Measurements from ENCODE around the gene AMELX. TPM values are rescaled to one million over a fixed set of nuclear protein-coding genes. Genes with fewer than 3 reads are reported as not detected.

AMELX gene
- total and polyA plus RNA-seq, 8 donors: not detected

DNA sequence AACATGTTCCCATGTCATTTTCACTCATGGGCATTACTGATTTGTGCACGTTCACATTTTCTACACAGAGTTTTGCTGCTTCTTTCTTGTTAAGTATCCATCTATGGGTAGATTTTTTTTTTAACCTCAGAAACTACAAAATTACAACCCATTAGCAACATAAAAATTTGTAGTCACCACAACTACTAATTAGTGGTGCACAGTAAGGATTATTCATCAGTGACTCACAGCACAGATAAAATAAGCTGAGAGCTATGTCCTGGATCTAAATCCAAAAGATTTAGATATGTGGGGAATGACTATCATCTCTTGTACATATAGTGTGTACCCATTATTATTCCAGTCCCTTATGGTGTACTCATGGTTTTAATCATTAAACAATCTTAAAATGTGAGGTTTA is 19.7 kb upstream of the AMELX start:
- Histone ChIP-seq H3K27ac (no peak overlapping the region), H3K27me3 (peaks cover 0 to 16% (median 2%) of the 10 kb centered on the region in 4 donors), H3K4me1 (no peaks in the 10 kb centered on the region), H3K36me3 (no peaks in the 10 kb centered on the region), H3K4me3 (no peak overlapping the region), H3K9me3 (no peaks in the 10 kb centered on the region)
- DNase-seq (no peak), ATAC-seq (no peak), FAIRE-seq (no peak)
- intact Hi-C loops (cut with DNase I): no loop called here
- TF ChIP-seq, protein P1, sequence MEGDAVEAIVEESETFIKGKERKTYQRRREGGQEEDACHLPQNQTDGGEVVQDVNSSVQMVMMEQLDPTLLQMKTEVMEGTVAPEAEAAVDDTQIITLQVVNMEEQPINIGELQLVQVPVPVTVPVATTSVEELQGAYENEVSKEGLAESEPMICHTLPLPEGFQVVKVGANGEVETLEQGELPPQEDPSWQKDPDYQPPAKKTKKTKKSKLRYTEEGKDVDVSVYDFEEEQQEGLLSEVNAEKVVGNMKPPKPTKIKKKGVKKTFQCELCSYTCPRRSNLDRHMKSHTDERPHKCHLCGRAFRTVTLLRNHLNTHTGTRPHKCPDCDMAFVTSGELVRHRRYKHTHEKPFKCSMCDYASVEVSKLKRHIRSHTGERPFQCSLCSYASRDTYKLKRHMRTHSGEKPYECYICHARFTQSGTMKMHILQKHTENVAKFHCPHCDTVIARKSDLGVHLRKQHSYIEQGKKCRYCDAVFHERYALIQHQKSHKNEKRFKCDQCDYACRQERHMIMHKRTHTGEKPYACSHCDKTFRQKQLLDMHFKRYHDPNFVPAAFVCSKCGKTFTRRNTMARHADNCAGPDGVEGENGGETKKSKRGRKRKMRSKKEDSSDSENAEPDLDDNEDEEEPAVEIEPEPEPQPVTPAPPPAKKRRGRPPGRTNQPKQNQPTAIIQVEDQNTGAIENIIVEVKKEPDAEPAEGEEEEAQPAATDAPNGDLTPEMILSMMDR (IDR thresholded peaks at IDR 0.05): no peak
- WGBS, 2 donors: 68 to 74% methylated on average over 1 of the region's 1 CpG

DNA sequence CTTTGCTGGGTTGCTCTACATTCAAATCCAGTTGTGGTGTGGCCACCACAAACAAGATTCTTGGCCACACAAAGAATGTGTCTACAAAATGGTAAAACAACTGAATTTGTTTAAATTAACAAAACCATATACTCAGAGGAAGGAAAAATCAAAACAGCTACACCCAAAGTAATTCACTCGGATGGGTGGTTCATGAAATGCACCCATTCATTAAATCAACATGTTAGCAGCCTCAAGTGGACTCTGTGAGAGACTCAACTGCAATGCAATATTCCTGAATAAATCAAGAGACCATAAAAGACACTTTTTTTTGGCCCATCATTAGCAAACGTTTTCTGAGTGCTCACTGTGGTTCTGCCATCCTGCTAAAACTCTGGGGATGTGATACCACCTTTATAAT is 11.2 kb upstream of the AMELX start:
- Histone ChIP-seq H3K27ac (no peak overlapping the region), H3K4me1 (no peaks in the 10 kb centered on the region), H3K9me3 (no peaks in the 10 kb centered on the region), H3K4me3 (no peak overlapping the region), H3K36me3 (no peaks in the 10 kb centered on the region), H3K27me3 (peaks cover 0 to 9% (median 0%) of the 10 kb centered on the region in 4 donors)
- DNase-seq (no peak), FAIRE-seq (no peak), ATAC-seq (no peak)
- TF ChIP-seq, protein P1 (IDR thresholded peaks at IDR 0.05): no peak
- intact Hi-C loops (cut with DNase I): no loop called here
- WGBS, 2 donors: 25 to 41% methylated on average over 2 of the region's 2 CpGs

DNA sequence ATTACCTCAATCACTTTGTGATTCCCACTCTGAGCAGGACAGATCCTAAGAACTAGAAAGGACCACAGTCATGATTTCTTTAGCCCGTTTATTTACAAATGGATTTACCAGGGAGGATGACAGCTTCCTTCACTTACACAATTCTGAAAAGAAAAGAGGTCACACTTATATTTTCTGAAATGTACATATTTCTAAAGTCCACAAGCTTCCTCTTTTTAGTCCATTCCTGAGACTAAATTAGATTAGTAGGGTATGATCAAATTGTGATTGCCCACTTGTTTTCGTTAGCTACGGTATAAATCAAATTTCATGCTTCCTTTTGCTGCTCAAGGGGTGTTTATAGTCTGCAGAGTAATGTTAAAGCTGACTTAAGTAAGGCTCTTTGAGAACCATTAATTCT is 7.6 kb upstream of the AMELX start:
- Histone ChIP-seq H3K36me3 (no peaks in the 10 kb centered on the region), H3K27me3 (peaks cover 0 to 4% (median 0%) of the 10 kb centered on the region in 4 donors), H3K4me3 (no peak overlapping the region), H3K4me1 (no peaks in the 10 kb centered on the region), H3K9me3 (no peaks in the 10 kb centered on the region), H3K27ac (no peak overlapping the region)
- no peak for ATAC-seq
- FAIRE-seq: peak; percentile 47
- intact Hi-C loops (cut with DNase I): no loop called here
- WGBS, 2 donors: 71 to 74% methylated on average over 3 of the region's 3 CpGs
- TF ChIP-seq, protein P1 (IDR thresholded peaks at IDR 0.05): no peak
- no peak for DNase-seq

DNA sequence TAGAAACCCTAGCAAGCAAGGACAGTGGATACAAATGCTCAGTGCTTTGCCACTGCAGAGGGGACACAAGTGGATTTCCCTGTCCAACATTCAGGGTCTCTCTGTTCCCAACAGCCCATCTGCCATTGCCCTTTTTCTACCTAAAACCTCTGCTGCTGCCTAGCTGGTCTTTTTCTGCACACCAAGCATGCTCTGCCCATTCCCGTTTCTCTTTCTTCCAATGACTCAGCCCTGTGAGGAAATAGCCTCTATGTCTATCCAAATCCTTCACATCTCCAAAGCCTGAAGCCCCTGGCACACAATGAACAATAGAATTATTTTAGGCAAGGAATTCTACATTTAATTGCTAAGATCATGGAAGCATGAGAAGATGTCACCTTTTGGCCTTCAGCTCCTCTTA is 5.7 kb upstream of the AMELX start:
- WGBS, 2 donors: 41 to 71% methylated on average over 1 of the region's 1 CpG
- FAIRE-seq (no peak), DNase-seq (no peak), ATAC-seq (no peak)
- Histone ChIP-seq H3K4me1 (no peaks in the 10 kb centered on the region), H3K4me3 (no peak overlapping the region), H3K9me3 (no peaks in the 10 kb centered on the region), H3K36me3 (no peaks in the 10 kb centered on the region), H3K27ac (no peak overlapping the region), H3K27me3 (peaks cover 0 to 4% (median 0%) of the 10 kb centered on the region in 4 donors)
- TF ChIP-seq, protein P1 (IDR thresholded peaks at IDR 0.05): no peak
- intact Hi-C loops (cut with DNase I): no loop called here

DNA sequence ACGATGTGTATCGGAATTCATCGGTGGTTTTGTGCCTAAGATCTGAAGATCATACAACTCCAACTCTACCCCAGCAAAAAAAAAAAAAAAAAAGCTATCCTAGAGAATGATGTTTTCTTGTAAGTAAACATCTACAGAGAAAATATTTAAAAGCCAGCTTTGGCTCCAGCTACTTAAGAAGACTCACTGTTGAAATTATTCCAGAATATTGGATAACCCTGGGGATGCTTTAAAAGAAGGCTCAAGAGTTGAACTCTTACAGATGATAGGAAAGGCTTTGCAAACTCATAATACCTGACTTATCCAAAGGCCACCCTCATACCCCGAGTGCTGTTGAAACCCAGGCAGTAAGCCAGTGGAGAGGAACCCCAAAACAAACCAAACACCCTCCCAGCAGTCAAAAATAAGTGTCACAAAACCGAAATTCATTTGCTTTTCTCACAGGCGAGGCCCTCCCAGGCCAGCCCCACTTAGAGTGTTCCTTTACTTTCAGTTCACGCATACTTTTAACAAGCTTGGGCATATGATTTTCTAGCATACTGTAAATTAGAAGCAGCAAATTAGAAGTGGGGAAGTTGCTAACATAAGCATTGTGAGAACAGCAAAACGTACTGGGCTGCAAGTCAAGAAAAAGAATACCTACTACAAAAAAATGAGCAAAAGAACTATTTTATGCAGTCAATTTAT is 2.7 kb upstream of the AMELX start:
- H3K36me3 ChIP-seq: no peaks in the 10 kb centered on the region
- TF ChIP-seq, protein P1 (IDR thresholded peaks at IDR 0.05): no peak

More for the DNA sequence above, 2.7 kb upstream of the AMELX start:
- peaks cover 0 to 4% (median 2%) of the 10 kb centered on the region in 4 donors for H3K27me3 ChIP-seq
- H3K4me1 ChIP-seq: no peaks in the 10 kb centered on the region
- no peak overlapping the region for H3K27ac ChIP-seq
- no peak for DNase-seq
- ATAC-seq: no peak
- no peak overlapping the region for H3K4me3 ChIP-seq
- H3K9me3 ChIP-seq: no peaks in the 10 kb centered on the region
- no peak for FAIRE-seq
- 69 to 80% methylated on average over 8 of the region's 8 CpGs for WGBS, 2 donors
- intact Hi-C loops (cut with DNase I): no loop called here
